ENCODE results near the gene LHFPL6. TPM values are rescaled to one million over a fixed set of nuclear protein-coding genes. Genes with fewer than 3 reads are reported as not detected.

LHFPL6 gene
- total and polyA plus RNA-seq, 9 of the 15 experiments (the other 6 are each of a cell fraction or from before 2014, with no cell fraction given) = 0.18 TPM; not detected in 8

- DNase-seq (ENCODE audit: extremely low read depth in 1 of 4, low spot score in 3 of 4) (no peak), ATAC-seq (no peak), FAIRE-seq (no peak)
- no peak overlapping the region for H3K4me2 ChIP-seq (ENCODE audit: insufficient read depth, low read length)
- intact Hi-C loops (cut with micrococcal nuclease) (no loop called here), in situ Hi-C loops (cut with MboI) (no loop called here)
- WGBS (ENCODE audit: insufficient coverage, low coverage, missing lambda C conversion rate) = 0% methylated on average over 5 of the region's 5 CpGs
- ChIA-PET CTCF (ENCODE audit: low intra/inter-chr PET ratio) (no interaction called here), POLR2A (no interaction called here)
- no peak overlapping the region for H3K27ac ChIP-seq (ENCODE audit: extremely low read depth, low read depth, low read length)
- no peaks in the 10 kb centered on the region for H3K4me1 ChIP-seq (replicated peaks in 1 of 2; ENCODE audit: control insufficient read depth in 2 of 2, insufficient read depth in 2 of 2, low read length in 2 of 2)
- no peak overlapping the region for H3K9ac ChIP-seq (ENCODE audit: insufficient read depth in 1 of 2, low read depth in 2 of 2, low read length in 2 of 2)
- H3K4me3 ChIP-seq = no peak overlapping the region
- H3K9me1 ChIP-seq (ENCODE audit: control insufficient read depth, insufficient read depth, low read length) = no peaks in the 10 kb centered on the region
- TF ChIP-seq SRSF3 (IDR thresholded peaks at IDR 0.05; ENCODE audit: insufficient read depth, low read length) = no peak
- no peak for TF ChIP-seq PHF20 (IDR thresholded peaks at IDR 0.05; ENCODE audit: partially characterized antibody)
- no peak for TF ChIP-seq KLF1 (tag; IDR thresholded peaks at IDR 0.05)
- TF ChIP-seq CBX5 (IDR thresholded peaks at IDR 0.05; ENCODE audit: borderline replicate concordance, low read depth) = no peak
- no peak for TF ChIP-seq ZNF217 (CRISPR knock-in tag; IDR thresholded peaks at IDR 0.05)
- no peak for TF ChIP-seq MBD2 (IDR thresholded peaks at IDR 0.05; ENCODE audit: borderline replicate concordance, low read depth)
- TF ChIP-seq PHF8 (IDR thresholded peaks at IDR 0.05; ENCODE audit: borderline replicate concordance, low read length) = no peak
- no peak for TF ChIP-seq ZNF384 (IDR thresholded peaks at IDR 0.05; ENCODE audit: low read depth, low read length)
- no peak for TF ChIP-seq NFE2 (IDR thresholded peaks at IDR 0.05; ENCODE audit: low read depth)
- no peak for TF ChIP-seq SRSF9 (IDR thresholded peaks at IDR 0.05; ENCODE audit: borderline replicate concordance, low read depth, low read length)
- TF ChIP-seq ZNF778 (CRISPR knock-in tag; IDR thresholded peaks at IDR 0.05) = no peak
- no peak for TF ChIP-seq TRIM24 (IDR thresholded peaks at IDR 0.05)
- TF ChIP-seq MTA3 (IDR thresholded peaks at IDR 0.05; ENCODE audit: borderline replicate concordance) = no peak
- TF ChIP-seq CAMTA2 (CRISPR knock-in tag; conservative IDR thresholded peaks at IDR 0.05) = no peak
- no peak for TF ChIP-seq RERE (CRISPR knock-in tag; IDR thresholded peaks at IDR 0.05; ENCODE audit: borderline replicate concordance)
- TF ChIP-seq ZBTB2 (IDR thresholded peaks at IDR 0.05) = no peak
- TF ChIP-seq NR3C1 (CRISPR knock-in tag; IDR thresholded peaks at IDR 0.05) = no peak
- H4K20me1 ChIP-seq (replicated peaks; ENCODE audit: control insufficient read depth, insufficient read depth, low read length) = no peaks in the 10 kb centered on the region
- no TSS peak for BruUV-seq (replicated peaks)
- H3K79me2 ChIP-seq (ENCODE audit: control insufficient read depth, insufficient read depth, low read length) = no peaks in the 10 kb centered on the region
- no peak overlapping the region for H2AFZ ChIP-seq (ENCODE audit: low read depth, low read length)
- no peaks in the 10 kb centered on the region for H3K27me3 ChIP-seq (ENCODE audit: control insufficient read depth in 2 of 2, insufficient read depth in 2 of 2, low read length in 2 of 2)
- no peaks in the 10 kb centered on the region for H3K9me3 ChIP-seq (replicated peaks; ENCODE audit: control insufficient read depth, insufficient read depth, low read depth, low read length)
- H3K36me3 ChIP-seq (ENCODE audit: control insufficient read depth, insufficient read depth, low read length) = no peaks in the 10 kb centered on the region
These were observed 22.0 kb downstream of the LHFPL6 start for GRCh38 chr13:39580881-39581575.
